ENCODE measurements around the gene MRAS.
"Not testable (repeated sequence)": the region's sequence is repeated elsewhere in the genome, so short reads cannot be mapped to it uniquely, and the experiment has no call there.

MRAS gene

DNA sequence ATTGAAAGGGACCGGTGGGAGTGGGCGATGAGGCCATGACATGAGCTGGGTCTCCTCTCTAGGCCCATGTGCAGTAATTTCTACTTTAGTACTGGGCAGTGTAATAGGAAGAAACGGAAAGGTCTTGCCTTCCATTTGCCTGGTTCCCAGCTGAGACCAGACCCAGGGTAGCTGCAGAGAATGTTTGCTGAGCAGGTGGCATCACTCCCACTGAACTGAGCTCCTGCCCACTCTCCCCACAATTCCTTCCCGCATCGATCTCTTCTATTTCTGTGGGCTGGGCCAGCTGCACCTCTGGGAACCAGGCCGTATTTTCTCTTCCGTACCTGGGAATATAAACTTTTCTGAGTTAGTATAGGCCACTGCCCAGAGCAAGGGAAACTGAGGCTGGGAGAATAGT is 101.8 kb downstream of the MRAS start:
- no peak for DNase-seq

DNA sequence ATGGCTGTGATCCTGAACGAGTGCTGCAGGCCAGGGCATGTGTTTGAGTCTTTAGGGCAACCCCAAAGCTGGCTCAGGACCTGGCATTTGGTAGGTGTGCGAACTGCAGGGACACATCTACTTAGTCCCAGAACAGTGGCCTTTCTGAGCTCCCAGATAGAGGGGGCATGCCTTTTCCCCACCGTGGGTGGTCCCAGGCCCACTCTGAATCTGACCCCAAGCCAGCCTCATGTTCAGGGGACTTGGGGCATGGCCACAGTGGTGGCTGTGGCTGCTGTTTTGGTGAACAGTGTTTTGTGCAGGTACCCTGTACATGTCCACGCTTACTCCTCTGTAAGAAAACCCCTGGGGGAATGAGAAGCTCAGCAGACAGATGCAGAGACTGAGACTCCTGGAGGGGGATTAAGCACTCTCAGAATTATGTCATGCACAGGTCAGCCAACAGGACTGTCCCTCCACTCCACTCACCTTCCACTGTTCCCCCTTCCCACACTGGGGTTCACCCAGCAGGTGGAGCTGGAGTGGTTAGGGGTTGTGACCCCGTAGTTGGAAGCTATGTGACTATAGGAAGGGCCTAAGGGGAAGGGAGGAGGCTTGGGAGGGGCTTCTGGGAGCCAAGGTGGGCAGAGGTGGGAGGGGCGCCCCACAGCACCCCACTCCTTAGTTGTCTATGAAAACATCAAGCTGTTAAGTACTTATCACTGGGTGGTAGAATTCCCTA is 102.5 kb downstream of the MRAS start:
- DNase-seq, result no peak

DNA sequence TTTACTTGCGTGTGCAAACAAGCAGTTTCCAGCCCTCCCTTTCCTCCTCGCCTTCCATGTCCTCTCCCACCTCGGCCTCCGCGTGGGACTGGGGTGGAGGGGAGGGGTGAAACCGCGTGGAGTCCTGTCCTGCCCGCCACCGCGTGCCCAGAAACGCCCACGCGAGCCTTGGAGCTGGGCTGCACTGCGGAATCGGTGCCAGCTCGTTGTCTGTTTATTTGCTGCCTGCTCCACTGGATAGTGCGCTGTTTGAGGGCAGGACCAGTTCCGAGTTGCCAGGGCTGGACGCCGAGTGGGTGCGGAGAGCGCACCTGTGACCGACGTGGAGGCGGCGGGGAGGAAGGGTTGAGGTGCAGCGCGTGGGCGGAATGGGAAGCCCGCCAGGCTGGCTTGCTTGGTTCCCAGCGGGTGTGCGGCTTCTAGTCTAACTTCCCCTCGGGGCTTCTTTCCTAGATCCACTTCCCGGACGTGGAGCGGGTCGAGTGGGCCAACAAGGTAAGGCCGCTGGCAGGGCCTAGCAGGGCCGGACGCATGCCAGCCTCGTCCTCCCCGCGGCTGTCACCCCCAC is 103.3 kb downstream of the MRAS start:
- DNase-seq, result no peak

DNA sequence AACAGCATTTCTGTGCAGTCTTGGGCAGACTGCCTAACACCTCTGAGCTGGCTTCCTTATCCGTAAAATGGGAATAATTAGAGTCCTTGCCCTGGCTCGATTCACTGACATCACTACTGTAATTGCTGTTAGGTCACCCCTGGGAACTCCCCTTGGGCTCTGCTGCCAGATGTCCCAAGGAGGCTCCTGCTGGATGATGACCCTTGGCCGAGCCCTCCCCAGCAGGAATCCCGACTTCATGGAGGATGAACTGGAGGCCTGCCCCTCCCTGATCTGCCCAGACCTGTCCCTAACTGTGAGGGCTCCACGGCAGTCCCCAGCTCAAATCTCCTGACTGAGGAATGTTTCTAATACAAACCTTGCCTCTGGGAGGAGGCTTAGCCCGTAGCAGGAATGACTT is 104.1 kb downstream of the MRAS start:
- DNase-seq, result no peak

DNA sequence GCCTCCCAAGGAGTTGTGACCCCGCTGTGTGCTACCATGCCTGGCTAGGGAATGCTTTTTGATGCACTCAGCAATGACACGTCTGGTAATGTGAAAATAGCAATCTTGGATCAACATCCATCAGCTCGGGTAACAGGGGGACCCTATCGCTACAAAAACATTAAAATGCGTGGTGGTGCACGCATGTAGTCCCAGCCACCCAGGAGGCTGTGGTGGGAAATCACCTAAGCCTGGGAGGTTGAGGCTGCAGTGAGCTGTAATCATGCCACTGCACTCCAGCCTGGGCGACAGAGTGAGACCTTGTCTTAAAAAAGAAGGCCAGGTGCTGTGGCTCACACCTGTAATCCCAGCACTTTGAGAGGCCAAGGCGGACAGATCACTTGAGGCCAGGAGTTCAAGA is 105.6 kb downstream of the MRAS start:
- not testable (repeated sequence) for DNase-seq
